Left ventricle myocardium superior (tissue), 1 donor: ENCODE measurements around the gene ERLIN1. TPM values are rescaled to one million over a fixed set of nuclear protein-coding genes. Genes with fewer than 3 reads are reported as not detected.

ENCODE experiments used
- ATAC-seq: fragments of 200-7000 bp; cut with Tn5 transposase; one replicate; pipeline ENCODE4 v1.9.1; 2020; ENCODE audit warnings: mild to moderate bottlenecking, moderate library complexity
- DNase-seq: peaks from one replicate; pipeline ENCODE4 v3.0.0-alpha.2; 2020
- intact Hi-C: fragments of 100-400 bp; cut with micrococcal nuclease; formaldehyde crosslinking; loops from one replicate; pipeline ENCODE4 v1.11.0; 2022
- long read RNA-seq: library from polyadenylated mRNA; unstranded; transcript quantifications from one replicate; pipeline ENCODE4 v2.0.0, GENCODE V29; 2021
- total RNA-seq: library from RNA; stranded (reverse); fragmentation: NEBNext Ultra II Directional; extraction: Animal tissue kit (Norgen Biotek cat#: 25700); gene quantifications from one replicate; pipeline ENCODE4 v1.2.1, GENCODE V29; 2021
- donor health status: DM: no; HTN: yes; CAD: no; lungs with severe emphysema.

The ERLIN1 gene
- total RNA-seq: 7.8 TPM
- long read RNA-seq, transcript ERLIN1-202 (12 exons, 1,453 nt): major isoform, 9 of 17 reads
- long read RNA-seq, partial matches to known transcripts: 0 of 17 reads
- long read RNA-seq, other reads (novel, unspliced or antisense): 8 of 17 reads

DNA sequence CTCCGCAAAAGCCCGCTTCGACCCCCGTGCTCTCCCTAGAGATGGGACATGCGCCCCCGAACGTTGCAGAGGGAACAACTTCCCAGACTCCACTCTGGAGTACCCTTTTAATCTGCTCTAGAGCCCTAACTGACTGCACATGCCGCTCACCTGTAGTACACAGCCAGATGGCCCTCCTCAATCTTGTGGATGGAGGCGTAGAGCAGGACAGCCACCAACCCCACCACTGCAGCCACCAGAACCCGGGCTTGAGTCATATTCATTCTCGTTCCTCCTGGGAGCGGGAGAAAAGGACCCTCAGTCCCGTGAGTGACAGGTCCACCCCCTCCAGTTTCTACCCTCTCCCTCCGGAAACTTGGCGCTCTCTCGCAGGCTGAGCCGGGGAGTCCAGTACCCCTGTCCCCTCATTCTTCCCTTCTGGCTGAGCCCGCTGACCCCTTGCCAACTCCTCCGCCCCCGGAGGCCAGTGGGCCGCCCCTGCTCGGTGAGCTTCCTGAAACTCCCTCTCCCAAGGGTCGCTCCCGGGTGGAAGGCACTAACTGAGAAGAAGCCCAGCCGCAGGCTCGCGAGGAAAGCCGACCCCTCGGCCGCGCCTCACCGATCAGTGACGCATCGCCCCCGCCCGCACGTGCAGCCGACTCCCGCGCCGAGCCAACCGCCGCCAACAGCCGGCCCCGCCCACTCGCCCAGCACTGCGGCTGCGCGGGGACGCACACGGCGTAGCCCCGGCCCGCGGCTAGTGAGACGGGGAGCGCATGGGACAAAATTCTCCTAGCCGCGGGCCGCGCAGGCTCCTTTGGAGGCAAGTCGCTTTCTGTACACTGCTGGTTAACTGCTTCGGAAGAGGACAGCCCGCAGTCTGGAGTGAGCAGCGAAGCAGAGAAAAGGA is at the start of gene ERLIN1:
ERLIN1 (minus strand) TSS at position 666 of the 889 bp plus-strand sequence; CDS start at position 263, 403 bp downstream.
- intact Hi-C loops: no loop called here
- DNase-seq: peak; percentile 96

DNA sequence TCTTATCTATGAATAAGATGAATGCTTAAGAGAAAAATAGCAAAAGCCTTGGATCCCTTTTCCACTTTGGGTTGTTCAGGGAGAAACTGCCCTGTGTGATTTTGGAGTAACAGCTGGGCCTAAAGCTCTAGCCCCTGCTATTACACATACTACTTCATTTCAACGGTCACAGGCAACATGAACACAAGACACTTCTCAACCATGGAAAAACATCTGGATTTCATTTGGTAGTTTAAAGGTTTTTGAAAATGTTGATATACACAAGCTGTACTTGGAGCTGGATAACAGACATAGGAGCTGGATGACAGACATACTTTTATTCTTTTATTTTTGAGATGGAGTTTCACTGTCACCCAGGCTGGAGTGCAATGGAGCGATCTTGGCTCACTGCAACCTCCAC is 46.3 kb upstream of the ERLIN1 start:
- ATAC-seq (no peak), DNase-seq (no peak)
- intact Hi-C loops: no loop called here

More for the DNA sequence above, at the start of gene ERLIN1:
- peak; percentile 99 for ATAC-seq

DNA sequence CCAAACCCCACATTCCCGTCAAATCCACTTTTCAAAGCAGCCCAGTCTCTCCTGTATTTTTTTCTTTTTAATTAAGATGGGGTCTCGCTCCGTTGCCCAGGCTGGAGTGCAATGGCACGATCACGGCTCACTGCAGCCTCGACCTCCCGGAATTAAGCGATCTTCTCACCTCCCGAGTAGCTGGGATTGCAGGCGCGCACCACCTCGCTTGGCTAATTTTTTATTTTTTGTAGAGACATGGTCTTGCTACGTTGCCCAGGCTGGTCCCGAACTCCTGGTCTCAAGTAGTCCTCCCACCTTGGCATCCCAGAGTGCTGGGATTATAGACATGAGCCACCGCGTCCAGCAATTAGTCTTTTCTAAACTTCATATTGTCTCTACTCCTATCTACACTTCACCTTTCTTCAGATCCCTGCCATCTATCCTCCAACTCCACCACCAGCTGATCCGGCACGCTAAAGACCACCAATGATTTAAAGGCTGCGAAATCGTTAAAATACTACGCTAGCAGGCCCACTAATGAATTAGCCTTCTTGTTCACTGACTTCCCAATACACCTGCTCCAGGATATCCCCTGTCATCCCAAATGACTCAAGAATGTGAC is 44.1 kb upstream of the ERLIN1 start:
- peak; percentile 4 for ATAC-seq

DNA sequence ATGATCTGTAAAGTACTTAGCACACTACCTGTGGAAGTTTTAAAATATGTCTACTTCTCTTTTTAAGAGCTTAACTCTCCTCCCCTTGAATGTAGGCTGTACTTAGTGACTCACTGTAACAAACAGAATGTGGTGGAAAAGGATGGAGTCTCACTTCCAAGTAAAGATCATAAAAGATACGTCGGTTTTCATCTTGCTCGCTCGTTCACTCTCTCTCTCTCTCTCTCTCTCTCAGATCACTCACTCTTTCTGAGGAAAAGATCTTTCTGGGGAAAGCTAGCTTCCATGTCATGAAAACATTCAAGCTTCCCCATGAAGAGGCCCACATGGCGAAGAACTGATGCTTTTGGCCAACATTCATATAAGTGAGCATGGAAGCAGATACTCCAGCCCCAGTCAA is 38.0 kb upstream of the ERLIN1 start:
- intact Hi-C loops: no loop called here
- DNase-seq (no peak), ATAC-seq (no peak)

More for the DNA sequence above, 44.1 kb upstream of the ERLIN1 start:
- DNase-seq: no peak
- intact Hi-C loops: no loop called here

DNA sequence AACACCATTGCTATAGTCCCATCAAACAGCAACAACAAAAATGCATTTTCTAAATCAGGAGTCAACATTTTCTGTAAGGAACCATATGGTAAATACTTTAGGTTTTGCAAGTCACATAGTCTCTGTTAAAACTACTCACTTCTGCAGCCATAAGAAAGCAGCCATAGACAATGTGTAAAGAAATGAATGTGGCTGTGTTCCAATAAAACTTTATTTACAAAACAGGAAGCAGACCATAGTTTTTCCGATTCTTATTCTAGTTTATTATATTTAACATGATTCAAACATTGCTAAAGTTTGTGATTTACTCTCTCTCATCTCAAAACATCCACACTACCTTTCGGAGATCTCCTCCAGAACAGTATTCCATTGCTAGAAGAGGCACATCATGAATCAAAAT is 36.7 kb upstream of the ERLIN1 start:
- DNase-seq: no peak
- no peak for ATAC-seq
- intact Hi-C loops: no loop called here

DNA sequence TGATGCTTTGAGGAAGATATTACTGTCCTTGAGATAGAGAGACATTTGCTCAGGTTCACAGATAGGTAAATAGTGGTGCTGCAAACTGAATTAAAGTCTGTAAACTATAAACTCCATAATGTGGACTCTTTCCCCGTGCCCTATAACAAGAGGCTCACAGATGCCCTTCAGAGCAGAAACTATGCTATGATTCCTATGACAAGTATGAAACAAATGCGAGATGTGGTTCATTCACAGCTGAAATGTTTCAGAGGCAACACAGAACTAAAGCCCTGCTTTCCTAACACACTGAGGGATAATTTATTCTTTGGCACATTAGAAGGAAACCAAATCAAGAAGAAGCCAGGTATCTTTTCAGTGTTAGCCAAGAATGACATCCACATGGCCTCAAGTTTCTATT is 30.2 kb upstream of the ERLIN1 start:
- DNase-seq (no peak), ATAC-seq (no peak)
- intact Hi-C loops: no loop called here

DNA sequence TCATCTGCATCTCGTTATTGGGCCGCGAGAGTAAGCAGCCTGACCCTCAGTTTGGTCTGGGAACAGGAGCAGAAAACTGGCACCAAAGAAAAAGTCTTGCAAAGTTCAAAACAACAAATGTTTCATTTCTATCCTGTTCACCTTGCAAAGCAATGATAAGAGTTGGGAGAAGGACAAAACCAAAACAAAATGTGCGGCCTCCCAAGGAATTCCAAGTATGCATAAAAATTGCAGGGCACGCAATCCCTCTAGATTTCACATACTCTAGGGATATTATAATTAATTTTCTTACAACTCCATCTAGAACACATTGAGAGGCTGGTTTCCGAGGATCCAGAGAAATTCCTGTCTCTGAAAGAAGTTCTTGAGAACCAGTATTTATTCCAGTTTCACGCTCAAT is 23.5 kb upstream of the ERLIN1 start:
- DNase-seq (no peak), ATAC-seq (no peak)
- intact Hi-C loops: no loop called here

DNA sequence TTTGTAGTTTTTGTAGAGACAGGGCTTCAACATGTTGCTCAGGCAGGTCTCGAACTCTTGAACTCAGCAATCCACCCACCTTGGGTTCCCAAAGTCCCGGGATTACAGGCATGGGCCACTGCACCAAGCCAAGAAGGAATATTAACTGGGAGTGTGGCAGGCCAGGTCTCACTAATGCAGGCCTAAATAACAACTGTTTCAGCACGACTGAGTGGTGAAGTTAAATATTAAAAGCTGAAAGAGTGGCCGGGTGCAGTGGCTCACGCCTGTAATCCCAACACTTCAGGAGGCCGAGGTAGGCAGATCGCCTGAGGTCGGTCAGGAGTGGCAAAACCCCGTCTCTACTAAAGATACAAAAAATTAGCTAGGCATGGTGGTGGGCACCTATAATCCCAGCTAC is 22.4 kb upstream of the ERLIN1 start:
- ATAC-seq (no peak), DNase-seq (no peak)
- intact Hi-C loops: no loop called here

DNA sequence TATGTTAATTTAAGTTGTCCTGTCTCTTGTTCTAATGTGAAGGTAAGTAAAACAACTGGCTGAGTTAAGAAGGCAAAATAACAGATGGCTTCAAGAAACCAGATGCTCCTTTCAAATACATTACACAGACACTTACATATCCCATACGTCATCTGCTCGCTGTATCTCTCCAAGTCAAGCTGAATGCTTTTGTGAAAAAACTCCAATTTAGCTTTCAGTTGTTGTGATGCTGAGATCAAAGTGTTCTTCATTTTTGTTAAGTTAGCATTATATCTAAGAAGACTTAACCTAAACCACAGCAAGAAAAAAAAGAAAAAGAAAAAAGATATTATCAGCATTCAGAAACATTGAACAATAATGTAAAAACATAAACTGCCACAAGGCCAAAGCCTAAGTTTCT is 18.5 kb upstream of the ERLIN1 start:
- DNase-seq: no peak
- intact Hi-C loops: no loop called here
- ATAC-seq: no peak

DNA sequence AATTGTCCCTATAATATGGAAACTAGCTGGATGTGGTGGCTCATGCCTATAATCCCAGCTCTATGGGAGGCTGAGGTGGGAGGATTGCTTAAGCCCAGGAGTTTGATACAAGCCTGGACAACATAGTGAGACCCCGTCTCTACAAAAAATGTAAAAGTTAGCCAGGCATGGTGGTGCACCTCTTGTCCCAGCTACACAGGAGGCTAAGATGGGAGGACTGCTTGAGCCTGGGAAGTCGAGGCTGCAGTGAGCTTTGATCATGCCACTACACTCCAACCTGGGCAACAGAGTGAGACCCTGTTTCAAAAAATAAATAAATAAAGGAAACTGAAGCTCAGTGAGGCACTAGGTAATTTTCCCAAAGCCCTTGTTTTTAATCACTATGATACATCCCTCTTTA is 15.7 kb upstream of the ERLIN1 start:
- DNase-seq (no peak), ATAC-seq (no peak)
- intact Hi-C loops: no loop called here

DNA sequence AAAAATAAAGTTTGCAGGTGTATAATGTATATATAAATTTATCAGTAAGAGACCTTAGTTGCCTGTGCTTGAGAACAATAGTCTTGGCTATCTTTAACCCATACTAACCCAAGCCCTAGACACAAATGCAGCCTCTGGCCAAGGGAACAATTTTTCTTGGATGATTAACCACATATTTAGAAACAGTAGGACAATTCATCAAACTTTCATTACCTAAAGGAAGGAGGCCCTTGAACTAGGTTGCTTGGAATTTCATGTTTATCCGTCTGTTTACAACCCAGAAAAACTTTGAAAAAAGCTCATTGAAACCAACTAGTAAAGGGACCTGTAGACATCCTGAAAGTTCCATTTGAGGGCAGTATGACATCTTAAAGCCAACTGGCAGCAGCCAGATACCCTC is 8.9 kb upstream of the ERLIN1 start:
- intact Hi-C loops: no loop called here
- no peak for ATAC-seq
- no peak for DNase-seq

DNA sequence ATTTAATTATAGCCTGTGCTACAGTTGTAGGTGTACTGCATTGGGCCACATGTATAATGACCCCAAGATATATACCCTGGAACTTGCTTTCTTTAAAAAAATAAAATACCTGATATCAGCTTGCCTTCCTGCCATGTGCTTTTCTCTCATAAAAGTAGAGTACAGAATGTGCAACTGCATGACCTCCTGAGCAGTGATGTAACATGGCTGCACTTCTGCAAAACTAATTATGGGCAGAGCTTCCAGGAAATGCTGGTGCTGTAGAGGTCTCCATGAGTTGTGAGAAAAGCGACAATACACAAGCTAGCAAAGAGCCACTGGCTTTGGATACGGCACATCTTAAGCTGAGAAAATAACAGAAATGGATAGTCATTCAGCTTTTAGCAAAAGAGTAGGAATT is 6.5 kb upstream of the ERLIN1 start:
- ATAC-seq (peak; percentile 85), DNase-seq (no peak)
- intact Hi-C loops: no loop called here

DNA sequence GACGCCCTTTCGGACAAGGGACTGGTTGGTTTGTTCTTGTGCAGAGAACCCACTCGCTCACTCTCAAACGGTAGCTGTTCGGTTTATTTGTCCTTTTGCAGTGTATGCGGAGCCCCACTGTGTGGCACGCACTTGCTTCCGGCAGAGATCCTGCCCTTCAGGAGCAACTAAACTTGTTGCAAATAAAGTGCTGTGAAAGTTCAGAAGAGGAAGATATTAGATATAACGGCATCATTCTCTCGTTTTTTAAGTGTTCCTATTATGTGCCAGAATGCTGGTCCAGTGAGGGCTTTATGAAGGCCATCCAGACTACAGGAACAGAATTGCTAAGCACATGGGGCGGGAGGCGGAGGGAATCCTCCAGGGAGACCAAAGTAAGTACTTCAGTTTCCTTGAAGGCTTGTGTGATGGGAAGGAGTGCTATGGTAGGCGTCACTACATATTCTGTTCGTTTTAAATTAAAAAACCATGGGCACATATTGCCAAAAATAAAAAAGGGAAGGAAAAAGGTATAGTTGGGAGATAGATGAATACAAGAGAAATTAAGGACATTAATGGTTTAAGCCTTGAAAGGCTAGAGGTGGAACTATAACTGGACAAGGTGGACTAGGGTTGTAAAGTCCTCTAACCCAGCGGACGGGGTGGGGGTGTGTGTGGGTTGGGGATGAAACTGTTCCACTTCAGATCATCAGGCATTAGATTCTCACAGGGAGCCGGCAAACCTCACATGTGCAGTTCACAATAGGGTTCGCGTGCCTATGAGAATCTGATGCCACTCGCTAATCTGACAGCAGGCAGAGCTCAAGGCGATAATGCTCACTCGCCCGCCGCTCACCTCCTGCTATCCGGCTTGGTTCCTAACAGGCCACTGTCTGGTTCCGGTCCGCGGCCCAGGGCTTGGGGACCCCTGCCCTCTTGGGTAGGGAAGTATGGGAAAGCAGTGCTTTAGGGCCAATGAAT is 704 bp upstream of the ERLIN1 start:
- intact Hi-C loops: no loop called here
- ATAC-seq (peak; percentile 60), DNase-seq (peak; percentile 42)

DNA sequence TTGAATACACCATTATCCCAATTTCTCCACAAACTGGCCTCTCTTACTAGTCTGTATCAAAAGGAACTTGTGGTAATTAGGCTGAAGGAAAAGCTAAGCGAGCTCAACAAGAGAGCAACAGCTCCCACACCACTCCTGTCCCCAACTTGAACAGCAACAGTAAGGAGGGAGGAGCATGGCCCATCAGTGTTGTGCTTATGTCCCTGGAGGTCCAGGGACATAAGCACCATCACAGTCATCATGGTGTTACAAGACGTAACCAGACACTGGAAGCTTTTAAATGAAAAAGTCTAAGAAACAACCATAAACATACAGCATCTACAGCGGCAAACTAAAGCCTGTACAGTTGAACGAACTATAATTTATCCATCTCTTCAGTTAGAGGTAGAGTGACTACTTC is 989 bp downstream of the ERLIN1 start:
- ATAC-seq (no peak), DNase-seq (no peak)
- intact Hi-C loops: no loop called here

DNA sequence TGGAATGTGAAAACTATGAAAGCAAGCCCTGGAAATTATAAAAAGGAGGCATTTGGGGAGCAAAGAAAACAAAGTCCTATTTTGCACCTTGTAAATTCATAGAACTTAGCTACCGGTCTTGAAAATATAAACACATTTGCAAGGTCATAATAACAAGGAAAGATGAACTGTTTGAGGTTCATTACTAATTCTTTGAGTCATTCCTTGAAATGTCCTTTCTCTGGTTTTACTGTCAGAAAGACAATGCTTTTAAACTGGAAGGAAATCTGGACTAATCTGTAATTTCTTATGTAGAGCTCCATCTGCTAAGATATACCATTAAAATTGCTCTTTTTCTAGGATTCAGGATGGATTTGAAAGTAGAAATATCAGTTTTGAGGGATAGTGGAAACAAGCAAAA is 1.4 kb downstream of the ERLIN1 start:
- intact Hi-C loops: no loop called here
- no peak for DNase-seq
- ATAC-seq: no peak

DNA sequence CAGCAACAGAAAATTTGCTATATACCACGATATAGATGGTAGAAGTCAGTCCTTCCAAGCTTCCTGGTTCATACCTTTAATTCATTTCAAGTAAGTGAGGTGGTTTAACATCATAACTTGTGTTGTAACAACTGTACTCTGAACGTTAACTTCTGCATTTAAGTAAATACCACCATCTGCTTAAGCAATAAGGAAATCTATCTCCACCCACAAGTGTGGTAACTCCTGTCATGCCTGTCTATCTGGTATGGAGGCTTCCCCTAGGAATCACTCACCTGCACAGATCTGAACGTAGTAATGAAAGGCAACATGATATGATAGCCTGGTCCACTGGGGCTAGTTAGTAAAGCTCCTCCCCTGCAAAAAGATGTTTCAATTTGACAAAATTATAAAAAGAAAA is 2.3 kb downstream of the ERLIN1 start:
- intact Hi-C loops: no loop called here
- ATAC-seq (no peak), DNase-seq (no peak)

DNA sequence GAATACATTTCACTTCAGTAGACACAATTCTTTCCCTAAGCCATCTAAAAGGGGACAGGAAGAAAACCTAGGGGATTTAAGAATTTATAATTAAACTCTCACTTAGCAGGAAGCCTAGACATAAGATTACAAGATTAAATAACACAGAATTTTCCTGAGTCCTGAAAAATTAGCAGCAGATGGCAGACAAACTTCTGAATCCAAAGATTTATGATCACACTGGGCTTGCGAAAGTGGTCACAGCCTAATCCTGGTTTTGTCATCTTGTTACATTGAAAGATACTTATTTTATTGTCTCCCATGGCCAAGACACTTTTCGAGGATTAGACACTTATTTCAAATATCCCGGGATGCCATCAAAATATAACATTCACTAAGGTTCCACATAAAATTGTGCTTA is 2.9 kb downstream of the ERLIN1 start:
- no peak for ATAC-seq
- DNase-seq: no peak
- intact Hi-C loops: no loop called here

DNA sequence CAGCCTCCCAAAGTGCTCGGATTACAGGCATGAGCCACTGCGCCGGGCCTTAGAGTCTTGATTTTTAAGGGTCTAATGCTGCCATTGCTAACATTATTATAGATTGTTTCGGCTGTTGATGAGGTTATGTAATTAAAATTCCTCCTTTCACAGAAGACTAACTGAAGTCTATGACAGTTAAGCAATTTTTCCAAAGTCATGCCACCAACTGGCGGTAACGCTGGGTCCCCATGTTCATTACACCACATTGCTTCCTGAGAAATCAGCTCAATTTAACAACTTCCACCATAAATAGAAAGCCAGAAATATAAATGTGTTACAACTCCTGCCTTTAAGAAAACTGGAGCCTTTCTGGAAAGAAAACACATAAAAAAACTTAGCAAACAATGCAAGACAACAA is 3.5 kb downstream of the ERLIN1 start:
- intact Hi-C loops: no loop called here
- no peak for DNase-seq
- no peak for ATAC-seq

DNA sequence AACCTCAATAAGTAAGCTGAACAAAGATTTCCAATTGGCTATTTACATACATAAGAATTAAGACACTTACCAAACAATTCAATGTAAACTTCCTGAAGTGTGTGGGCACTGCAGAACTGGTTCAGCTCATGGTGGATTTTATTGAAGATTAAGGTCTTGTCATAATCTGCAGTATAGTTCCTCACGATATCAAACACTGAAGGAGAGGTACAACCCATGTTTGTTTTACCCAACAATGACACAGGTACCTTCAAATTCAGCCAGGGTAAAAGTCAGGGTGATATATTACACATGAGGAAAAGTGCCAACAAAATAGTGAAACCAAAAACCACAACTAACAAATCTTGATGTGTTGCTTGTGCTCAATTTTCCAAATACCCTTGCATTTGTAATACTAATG is 10.0 kb downstream of the ERLIN1 start:
- intact Hi-C loops: no loop called here

More for the DNA sequence above, 10.0 kb downstream of the ERLIN1 start:
- ATAC-seq: no peak
- DNase-seq: no peak
